Keratinocyte (primary cell): ENCODE measurements around the gene RNU5B-1.

ENCODE experiments used
- CTCF ChIP-seq, 3 experiments: IDR thresholded peaks in 1 of 3; conservative IDR thresholded peaks in 1 of 3; optimal IDR thresholded peaks in 1 of 3; 2 replicates in 2 of 3; 3 replicates in 1 of 3; pipeline versions ENCODE3 to v1.5.1; 2011; ENCODE audit warnings: low read length in 3 of 3, mild to moderate bottlenecking in 3 of 3, moderate library complexity in 2 of 3, control low read depth in 1 of 3, inconsistent platforms in 1 of 3; ENCODE audit not compliant: insufficient read depth in 2 of 3; ENCODE audit errors: extremely low read depth in 1 of 3
- EZH2 ChIP-seq: IDR thresholded peaks from one replicate; pipeline ENCODE4 v1.6.1; 2012; ENCODE audit warnings: inconsistent platforms, mild to moderate bottlenecking, low read length, moderate library complexity

- TF ChIP-seq EZH2, result no peak
- no peak for TF ChIP-seq CTCF (optimal IDR thresholded peaks at IDR 0.05 in 1 of 3, IDR thresholded peaks at IDR 0.05 in 1 of 3, conservative IDR thresholded peaks at IDR 0.05 in 1 of 3; ENCODE audit: extremely low read depth in 1 of 3, insufficient read depth in 2 of 3, low read length in 3 of 3)
Observed at GRCh38 chr15:65333148-65333820, 28.8 kb downstream of the RNU5B-1 start.
